ENCODE data around the gene CPNE7. TPM values are rescaled to one million over a fixed set of nuclear protein-coding genes. Genes with fewer than 3 reads are reported as not detected.
A peak's percentile ranks its signal among the peaks of the same experiment; 100 is the strongest.

CPNE7 gene
- total and polyA plus RNA-seq, 2 of the 13 experiments (the other 11 are each of a cell fraction or from before 2014, with no cell fraction given) = 0.59 TPM; not detected in 1

GRCh38 chr16:89561884-89562599 lies 13.5 kb upstream of the CPNE7 start:
- peak overlapping the region; percentile 97 for H3K4me2 ChIP-seq (ENCODE audit: low read depth, low read length)
- H3K79me2 ChIP-seq (ENCODE audit: insufficient read depth, low read length) = peaks cover 25% of the 10 kb centered on the region
- no peak for DNase-seq (ENCODE audit: low spot score)
- H3K9me3 ChIP-seq (ENCODE audit: low read length) = no peaks in the 10 kb centered on the region
- peak overlapping the region; percentile 98 for H3K27ac ChIP-seq (ENCODE audit: extremely low read length, insufficient read depth, low read length)
- FAIRE-seq = no peak
- H4K20me1 ChIP-seq (ENCODE audit: insufficient read depth, low read length) = peaks cover 60% of the 10 kb centered on the region
- no peak for ATAC-seq
- H3K4me3 ChIP-seq (replicated peaks in 1 of 3; ENCODE audit: insufficient read depth in 1 of 3, low read depth in 2 of 3, low read length in 3 of 3) = peak overlapping the region; percentile 96 to 97 (median 97)
- WGBS (ENCODE audit: low lambda C conversion rate) = 51% methylated on average over 23 of the region's 23 CpGs
- POLR2A ChIA-PET = interaction anchor here (1.0 kb wide), 1 partner anchor 17 kb away, joined by 4 read pairs; no protein-coding TSS in a partner anchor
- intact Hi-C loops (cut with micrococcal nuclease; ENCODE audit: unreplicated experiment) = no loop called here
- peaks cover 24 to 36% of the 10 kb centered on the region in 2 experiments for H3K36me3 ChIP-seq (replicated peaks in 1 of 2; ENCODE audit: control insufficient read depth in 1 of 2, insufficient read depth in 2 of 2, low read length in 2 of 2)
- in situ Hi-C loops (cut with HindIII; ENCODE audit: extremely low pct_ligation_motif_present, low pct_unique_long_range_greater_than_20kb) = no loop called here
- peaks cover 72% of the 10 kb centered on the region for H3K4me1 ChIP-seq (ENCODE audit: insufficient read depth, low read length)
- no peaks in the 10 kb centered on the region for H3K27me3 ChIP-seq (ENCODE audit: control insufficient read depth in 1 of 2, insufficient read depth in 2 of 2, low read length in 2 of 2)
- TSS peak; percentile 55 for BruUV-seq (replicated peaks)
- CTCF ChIA-PET (ENCODE audit: low intra/inter-chr PET ratio, low total read pairs) = no interaction called here
- no peak overlapping the region for H2AFZ ChIP-seq (ENCODE audit: low read length)
- peak overlapping the region; percentile 100 for H3K9ac ChIP-seq (ENCODE audit: insufficient read depth, low read depth, low read length)
- peak; percentile 56; the same call in 1 of the 2 replicates for TF ChIP-seq AKAP8 (CRISPR knock-in tag; IDR thresholded peaks at IDR 0.05)
- peak; percentile 24 for TF ChIP-seq POLR2AphosphoS5 (IDR thresholded peaks at IDR 0.05; ENCODE audit: low read depth, low read length)
- TF ChIP-seq THRA (CRISPR knock-in tag; IDR thresholded peaks at IDR 0.05; ENCODE audit: borderline replicate concordance) = no peak
- no peak for TF ChIP-seq SMARCE1 (IDR thresholded peaks at IDR 0.05; ENCODE audit: borderline replicate concordance)
- TF ChIP-seq MXD4 (CRISPR knock-in tag; IDR thresholded peaks at IDR 0.05) = no peak
- no peak for TF ChIP-seq ZNF264 (CRISPR knock-in tag; IDR thresholded peaks at IDR 0.05)
- TF ChIP-seq KLF13 (CRISPR knock-in tag; IDR thresholded peaks at IDR 0.05) = no peak
- TF ChIP-seq KMT2B (CRISPR knock-in tag; IDR thresholded peaks at IDR 0.05) = no peak
- TF ChIP-seq ZSCAN29 (CRISPR knock-in tag; conservative IDR thresholded peaks at IDR 0.05) = 0 out of 2 replicates have a peak, but pooled peaks have one; percentile 52
- no peak for TF ChIP-seq ZNF615 (CRISPR knock-in tag; IDR thresholded peaks at IDR 0.05; ENCODE audit: borderline replicate concordance)
- TF ChIP-seq RARG (CRISPR knock-in tag; IDR thresholded peaks at IDR 0.05; ENCODE audit: low read depth) = 0 out of 2 replicates have a peak, but pooled peaks have one; percentile 75
- no peak for TF ChIP-seq IKZF1 (IDR thresholded peaks at IDR 0.05)
- TF ChIP-seq ZHX1 (CRISPR knock-in tag; IDR thresholded peaks at IDR 0.05; ENCODE audit: low read depth) = no peak
- no peak for TF ChIP-seq GLI4 (CRISPR knock-in tag; IDR thresholded peaks at IDR 0.05; ENCODE audit: borderline replicate concordance)
- no peak for TF ChIP-seq MTF2 (CRISPR knock-in tag; IDR thresholded peaks at IDR 0.05; ENCODE audit: borderline replicate concordance)
- TF ChIP-seq ZIK1 (CRISPR knock-in tag; IDR thresholded peaks at IDR 0.05; ENCODE audit: borderline replicate concordance, low read depth) = no peak
- peak in 1 of 2 experiments; percentile 31; a peak in 1 of 4 replicates for TF ChIP-seq POLR2A (IDR thresholded peaks at IDR 0.05; ENCODE audit: insufficient read depth in 1 of 2, low read depth in 2 of 2, low read length in 2 of 2)
- 0 out of 2 replicates have a peak, but pooled peaks have one; percentile 2 for TF ChIP-seq ZNF672 (CRISPR knock-in tag; IDR thresholded peaks at IDR 0.05)
- TF ChIP-seq ZNF564 (CRISPR knock-in tag; IDR thresholded peaks at IDR 0.05) = peak; percentile 47; the same call in 1 of the 2 replicates

All from HepG2 (cell line).